ENCODE measurements around the gene ABCG8. TPM values are rescaled to one million over a fixed set of nuclear protein-coding genes. Genes with fewer than 3 reads are reported as not detected.

The ABCG8 gene
- not detected for total RNA-seq
- long read RNA-seq, donor 1, result 0 reads
- long read RNA-seq, donor 2, result 0 reads

DNA sequence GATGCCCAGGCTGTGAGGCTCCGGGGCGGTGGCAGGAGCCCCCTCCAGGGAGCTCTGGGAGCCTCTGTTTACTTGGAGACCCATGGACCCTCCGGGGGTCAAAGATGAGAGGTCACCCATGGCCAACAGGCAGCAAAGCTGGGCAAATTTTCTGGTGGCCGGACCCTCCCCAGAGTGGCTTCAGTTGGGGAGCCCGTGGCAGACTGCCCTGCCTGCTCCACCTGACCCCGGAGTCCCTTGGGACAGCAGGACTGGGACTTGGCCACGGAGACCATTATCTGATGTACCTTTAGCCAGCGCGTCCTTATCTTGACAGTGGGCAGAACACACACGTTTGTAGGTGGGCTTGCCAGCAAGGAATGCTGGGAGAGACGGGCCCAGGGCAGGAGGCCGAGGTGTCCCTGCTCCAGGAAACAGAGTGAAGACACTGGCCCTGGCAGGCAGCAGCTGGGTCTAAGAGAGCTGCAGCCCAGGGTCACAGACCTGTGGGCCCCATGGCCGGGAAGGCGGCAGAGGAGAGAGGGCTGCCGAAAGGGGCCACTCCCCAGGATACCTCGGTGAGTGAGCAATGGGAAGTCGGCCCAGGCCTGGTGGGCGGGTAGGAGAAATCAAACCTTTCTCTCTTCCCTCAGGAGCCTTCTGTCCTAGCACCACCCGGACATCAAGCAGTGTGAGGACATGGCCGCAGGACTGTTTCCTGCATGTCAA, at the start of gene ABCG8, which contains the start of gene ABCG5:
Gene ABCG8, plus strand, starts transcription at position 412 of the 708 bp plus-strand sequence. Its CDS starts 83 bp downstream, at position 495.
Gene ABCG5, minus strand, starts transcription at position 280 of the 708 bp plus-strand sequence. Its CDS starts 160 bp downstream, at position 120.
- intact Hi-C loops (cut with DNase I), result loop anchor here in 1 of 2 donors (10.0 kb wide), 1 partner anchor 846 kb away; no protein-coding TSS in a partner anchor
- DNase-seq (ENCODE audit: low spot score), result no peak

DNA sequence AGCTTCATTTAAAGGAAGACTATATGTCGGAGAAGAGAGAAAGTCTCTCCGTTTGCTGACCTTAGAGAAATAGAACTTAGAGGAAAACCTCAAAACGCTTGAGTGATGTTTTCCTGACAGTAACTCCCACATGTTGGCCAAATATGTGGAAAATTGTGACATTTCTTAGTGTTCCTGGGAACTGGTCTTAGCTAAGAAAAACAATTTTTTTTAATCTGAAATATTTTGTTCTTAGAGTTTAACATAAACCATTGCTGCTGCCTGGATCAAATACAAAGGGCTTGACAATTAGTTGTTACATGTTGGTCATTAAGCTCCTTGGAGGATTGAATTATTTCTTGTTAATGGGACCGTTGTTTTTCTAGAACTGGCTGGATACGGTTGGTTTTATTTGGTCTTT, 48.6 kb upstream of the ABCG8 start:
- intact Hi-C loops (cut with DNase I), result no loop called here
- DNase-seq (ENCODE audit: low spot score), result no peak

DNA sequence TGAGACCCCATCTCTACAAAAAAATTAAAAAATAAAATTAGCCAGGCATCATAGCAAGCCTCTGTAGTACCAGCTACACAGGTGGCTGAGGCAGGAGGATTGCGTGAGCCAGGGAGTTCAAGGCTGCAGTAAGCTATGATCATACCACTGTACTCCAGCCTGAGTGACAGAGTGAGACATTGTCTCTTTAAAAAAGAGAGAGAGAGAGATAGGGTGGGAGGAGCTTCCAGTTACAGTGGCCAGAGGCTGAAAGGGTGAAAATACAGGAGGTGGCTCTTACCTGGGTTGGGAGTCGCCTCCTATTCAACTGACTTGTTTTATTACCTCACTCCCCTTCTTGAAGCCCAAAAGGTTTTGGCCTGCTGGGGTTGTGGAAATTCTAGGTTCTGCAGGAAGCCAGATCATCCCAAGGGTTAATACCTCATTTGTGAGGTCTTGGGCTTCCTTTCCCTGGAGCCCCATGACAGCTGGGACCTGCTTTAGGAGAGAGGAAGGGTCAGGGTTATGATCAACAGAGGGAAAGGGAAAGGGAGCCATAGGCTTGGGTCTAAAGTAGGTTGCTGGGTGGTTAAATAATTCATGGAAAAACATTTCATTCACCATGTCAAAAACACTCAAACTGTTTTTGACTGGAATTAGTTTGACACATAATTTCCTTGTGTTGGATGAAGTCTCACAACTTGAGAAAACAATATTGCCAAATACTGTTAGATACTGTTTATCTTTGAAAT, 47.6 kb upstream of the ABCG8 start:
- intact Hi-C loops (cut with DNase I), result no loop called here
- no peak for DNase-seq (ENCODE audit: low spot score)

DNA sequence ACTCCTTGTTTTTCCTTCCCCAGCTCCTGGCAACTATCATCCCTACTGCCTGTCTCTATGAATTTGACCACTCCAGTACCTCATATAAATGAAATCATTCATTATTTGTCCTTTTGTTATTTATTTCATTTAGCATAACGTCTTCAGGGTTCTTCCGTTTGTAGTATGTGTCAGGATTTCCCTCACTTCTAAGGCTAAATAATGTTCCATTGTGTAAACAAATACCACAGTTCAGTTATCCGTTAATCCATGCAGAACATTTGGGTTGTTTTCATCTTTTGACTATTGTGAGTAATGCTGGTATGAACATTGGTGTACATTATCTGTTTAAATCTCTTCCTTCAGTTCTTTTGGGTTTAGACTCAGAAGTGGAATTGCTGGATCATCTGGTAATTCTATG, 46.1 kb upstream of the ABCG8 start:
- no peak for DNase-seq (ENCODE audit: low spot score)
- intact Hi-C loops (cut with DNase I), result no loop called here

DNA sequence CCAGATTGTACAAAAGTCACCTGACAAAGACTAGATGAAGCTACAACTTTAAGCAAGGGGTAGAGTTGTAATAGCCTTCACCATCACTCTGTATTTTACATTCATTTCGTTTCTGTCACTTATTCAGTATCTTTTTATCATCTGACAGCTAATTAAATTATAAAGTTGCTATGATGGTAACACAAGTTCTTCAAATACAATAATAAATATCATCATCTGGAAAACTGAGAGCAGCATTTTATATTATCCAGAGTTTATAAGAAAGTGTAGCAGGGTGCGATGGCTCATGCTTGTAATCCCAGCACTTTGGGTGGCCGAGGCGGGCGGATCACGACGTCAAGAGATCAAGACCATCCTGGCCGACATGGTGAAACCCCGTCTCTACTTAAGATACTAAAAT, 43.8 kb upstream of the ABCG8 start:
- intact Hi-C loops (cut with DNase I), result no loop called here
- DNase-seq (ENCODE audit: low spot score), result no peak

DNA sequence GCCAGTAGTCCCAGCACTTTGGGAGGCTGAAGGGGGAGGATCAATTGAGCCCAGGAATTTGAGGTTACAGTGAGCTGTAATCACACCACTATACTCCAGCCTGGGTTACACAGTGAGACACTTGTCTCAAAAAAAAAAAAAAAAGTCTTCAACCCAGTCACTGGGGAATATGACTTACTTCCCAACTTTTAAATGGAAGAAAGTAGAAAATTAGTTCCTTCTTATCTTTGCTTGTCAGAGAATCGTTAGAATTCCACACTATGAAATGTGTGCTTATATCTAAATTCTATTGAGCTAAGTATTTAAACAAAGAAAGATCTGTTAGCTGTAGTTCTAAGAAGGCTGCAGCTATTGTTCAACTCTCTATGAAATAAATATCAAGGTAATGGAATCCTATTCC, 42.6 kb upstream of the ABCG8 start:
- intact Hi-C loops (cut with DNase I), result no loop called here
- no peak for DNase-seq (ENCODE audit: low spot score)

DNA sequence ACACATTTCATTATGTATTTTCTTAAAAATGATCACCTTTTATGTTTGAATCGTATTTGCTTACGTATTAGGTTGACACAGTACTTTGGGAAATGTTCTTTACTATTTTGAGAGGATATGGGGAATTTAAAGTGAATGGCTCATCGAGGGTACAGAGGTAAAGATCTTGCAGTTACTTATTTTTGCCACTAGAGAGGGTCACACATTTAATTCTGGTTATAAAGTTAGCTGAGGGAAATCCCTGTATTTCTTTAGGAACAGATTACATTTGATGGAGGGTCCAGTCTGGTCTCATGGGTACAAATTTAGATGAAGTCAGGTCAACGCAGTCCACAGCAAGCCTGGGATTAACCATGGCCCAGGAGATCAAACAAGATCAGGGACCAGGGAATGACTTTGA, 40.5 kb upstream of the ABCG8 start:
- intact Hi-C loops (cut with DNase I), result no loop called here
- DNase-seq (ENCODE audit: low spot score), result no peak

DNA sequence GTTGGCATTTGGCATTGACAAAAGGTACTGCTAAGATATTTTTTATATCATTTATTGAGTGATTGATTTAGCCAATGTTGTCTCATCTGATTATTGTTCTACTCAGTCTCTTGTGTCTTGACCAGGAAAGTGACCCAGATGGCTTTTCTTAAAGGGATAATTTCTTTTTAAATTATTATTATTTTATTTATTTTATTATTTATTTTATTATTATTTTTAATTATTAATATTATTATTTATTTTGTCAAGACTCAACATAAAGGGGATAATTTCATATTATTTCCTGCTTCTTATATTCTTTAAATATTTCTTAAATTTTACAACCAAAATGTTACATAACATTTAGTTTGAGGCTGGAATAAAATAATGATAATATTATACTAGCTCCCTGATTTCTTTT, 37.9 kb upstream of the ABCG8 start:
- no peak for DNase-seq (ENCODE audit: low spot score)
- intact Hi-C loops (cut with DNase I), result no loop called here

DNA sequence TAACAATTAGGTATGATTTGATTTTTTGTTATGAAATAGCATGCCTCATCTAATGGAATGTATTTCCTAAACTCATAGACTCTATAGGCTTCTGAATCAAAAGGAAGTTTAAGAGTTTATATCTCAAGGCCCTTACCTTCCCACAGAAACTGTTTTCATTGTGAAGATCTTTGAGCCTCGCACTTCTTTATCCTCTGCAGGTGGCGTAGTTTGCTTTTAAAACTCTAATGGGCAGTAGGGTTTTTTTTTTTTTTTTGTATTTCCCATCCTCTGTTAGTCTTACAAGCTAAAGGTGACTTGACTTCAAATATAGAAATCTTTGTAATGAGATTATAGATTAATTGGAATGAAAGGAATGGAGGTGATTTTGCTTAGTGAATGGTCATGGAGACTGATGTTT, 36.6 kb upstream of the ABCG8 start:
- intact Hi-C loops (cut with DNase I), result no loop called here
- DNase-seq (ENCODE audit: low spot score), result no peak

DNA sequence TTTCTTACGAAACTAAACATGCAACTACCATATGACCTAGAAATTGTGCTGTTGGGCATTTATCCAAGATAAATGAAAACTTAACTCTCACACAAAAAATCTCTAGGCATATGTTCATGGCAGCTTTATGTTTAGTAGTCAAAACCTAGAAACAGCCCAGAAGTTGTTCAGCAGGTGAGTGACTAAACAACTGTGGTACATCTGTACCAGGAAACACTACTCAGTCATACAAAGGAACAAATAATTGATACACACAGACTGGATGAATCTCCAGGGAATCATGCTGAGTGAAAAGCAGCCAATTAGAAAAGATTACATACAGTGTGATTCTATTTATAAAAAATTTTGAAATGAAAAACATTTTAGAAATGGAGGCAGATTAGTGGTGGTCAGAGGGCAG, 35.7 kb upstream of the ABCG8 start:
- no peak for DNase-seq (ENCODE audit: low spot score)
- intact Hi-C loops (cut with DNase I), result no loop called here

DNA sequence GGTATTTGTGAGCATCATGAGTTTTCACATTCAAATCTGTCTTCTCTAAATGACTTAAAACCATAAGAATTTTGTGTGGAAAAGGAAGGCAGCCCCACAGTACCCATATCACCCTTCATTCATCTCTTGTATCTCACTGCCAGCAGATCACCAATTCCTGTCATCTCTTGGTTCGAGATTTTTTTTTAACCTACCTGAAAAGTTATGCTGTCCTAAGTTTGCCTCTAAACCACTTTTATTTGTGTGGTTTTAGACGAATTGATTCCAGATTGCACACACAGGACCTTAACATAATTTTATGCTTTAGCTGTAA, 32.1 kb upstream of the ABCG8 start:
- intact Hi-C loops (cut with DNase I), result no loop called here
- no peak for DNase-seq (ENCODE audit: low spot score)

DNA sequence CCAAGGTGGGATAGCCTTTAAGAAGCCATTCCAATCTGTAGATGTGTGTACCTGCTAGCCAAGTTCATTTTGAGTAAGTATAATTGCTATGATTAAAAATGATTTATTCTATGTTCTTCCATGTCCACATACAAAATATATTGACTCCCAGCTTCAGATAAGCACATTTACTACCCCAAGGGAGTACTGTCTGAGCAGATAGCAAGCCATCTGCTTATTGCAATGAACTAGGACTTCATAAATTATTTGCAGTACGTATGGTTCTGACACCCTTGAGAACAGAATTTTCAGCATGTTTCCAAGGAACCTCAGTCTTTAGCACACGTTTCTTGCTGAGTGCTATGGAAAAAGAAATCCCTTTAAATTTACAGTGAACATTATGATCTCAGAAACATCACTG, 28.3 kb upstream of the ABCG8 start:
- intact Hi-C loops (cut with DNase I), result no loop called here
- no peak for DNase-seq (ENCODE audit: low spot score)

DNA sequence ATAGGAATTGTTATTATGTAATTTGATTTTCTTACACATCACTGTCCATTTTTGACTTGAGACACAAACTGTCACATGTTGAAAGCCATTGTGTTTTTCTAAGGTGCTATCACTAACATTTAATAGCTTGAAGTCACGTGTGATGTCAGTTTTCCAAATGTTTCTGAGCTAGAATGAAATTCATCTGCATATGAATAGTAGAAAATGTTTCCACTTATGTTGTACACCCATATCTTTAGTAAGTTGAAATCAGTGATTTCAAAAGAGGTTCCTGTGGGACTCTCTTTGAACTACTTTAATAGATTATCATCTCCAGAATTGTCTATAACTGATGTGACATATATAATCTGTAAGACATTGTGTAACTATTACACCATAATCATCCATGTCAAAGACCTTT, 27.9 kb upstream of the ABCG8 start:
- no peak for DNase-seq (ENCODE audit: low spot score)

DNA sequence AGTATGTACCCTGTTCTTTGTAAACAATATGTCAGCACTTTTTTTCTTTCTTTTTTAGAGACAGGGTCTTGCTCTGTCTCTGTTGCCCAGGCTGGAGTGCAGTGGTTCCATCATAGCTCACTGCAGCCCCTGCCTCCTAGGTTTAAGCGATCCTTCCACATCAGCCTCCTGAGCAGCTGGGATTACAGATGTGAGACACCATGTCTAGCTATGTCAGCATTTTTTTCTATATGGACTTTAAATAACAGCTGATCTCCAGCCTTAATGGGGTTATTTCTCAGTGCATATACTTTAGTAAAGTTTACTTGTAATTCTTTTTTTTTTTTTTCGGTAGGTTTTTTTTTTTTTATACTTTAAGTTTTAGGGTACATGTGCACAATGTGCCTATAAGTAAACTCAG, 26.8 kb upstream of the ABCG8 start:
- intact Hi-C loops (cut with DNase I), result no loop called here
- no peak for DNase-seq (ENCODE audit: low spot score)

More for the DNA sequence above, 27.9 kb upstream of the ABCG8 start:
- intact Hi-C loops (cut with DNase I), result no loop called here

DNA sequence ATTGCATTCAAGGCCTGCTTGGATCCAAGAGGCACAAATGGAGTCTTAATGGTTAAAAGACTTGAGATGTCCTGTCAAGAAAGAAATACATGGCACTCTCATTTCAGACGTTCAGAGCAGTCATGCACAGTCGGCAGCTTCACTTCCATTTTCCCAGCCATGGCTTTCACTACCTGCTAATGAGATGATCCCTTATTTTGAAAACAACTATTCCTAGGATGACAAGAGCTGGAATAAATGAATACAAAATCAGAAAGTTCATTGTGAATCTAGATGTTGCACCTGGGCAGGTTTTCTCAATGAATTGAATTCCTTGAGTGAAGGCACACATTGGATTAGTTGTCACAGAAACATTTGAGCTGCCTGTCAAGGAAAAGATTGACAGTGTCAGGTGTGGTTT, 25.8 kb upstream of the ABCG8 start:
- DNase-seq (ENCODE audit: low spot score), result no peak
- intact Hi-C loops (cut with DNase I), result no loop called here

DNA sequence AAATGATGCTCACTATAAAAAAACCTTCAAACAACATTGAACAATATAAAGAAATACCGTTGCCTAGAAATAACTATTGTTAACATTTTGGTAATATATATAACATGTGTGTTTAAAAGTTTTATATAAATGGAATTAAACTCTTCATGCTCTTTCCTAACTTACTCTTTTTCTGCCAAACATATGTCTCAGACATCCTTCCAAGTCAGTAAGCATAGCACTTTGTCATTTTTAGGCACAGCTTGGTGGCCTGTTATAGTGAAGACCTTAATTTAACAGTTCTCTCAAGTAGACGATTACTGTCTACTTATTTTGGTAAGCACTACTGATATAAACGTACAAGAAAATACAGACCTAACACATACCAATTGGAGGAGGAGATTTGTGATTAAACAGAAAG, 24.1 kb upstream of the ABCG8 start:
- intact Hi-C loops (cut with DNase I), result no loop called here

DNA sequence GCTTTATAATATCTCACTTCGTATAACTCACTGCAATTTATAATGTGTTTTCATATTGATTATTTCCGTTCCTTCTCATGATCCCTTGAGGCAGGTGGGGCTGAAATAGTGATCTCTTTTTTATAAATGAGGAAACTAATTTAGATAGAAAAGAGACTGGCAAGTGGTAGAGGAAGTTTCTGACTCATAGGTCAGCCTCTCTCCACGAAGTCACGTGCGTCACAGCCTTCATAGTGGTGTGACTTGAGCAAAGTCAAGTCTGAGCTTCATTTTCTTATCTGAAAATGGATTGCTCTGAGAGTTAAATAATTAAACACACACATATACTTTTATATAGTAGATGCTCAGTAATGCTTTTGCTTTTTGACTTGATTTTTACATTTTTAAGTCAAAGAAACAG, 20.0 kb upstream of the ABCG8 start:
- peak; percentile 86 for DNase-seq (ENCODE audit: low spot score)
- intact Hi-C loops (cut with DNase I), result no loop called here

More for the DNA sequence above, 24.1 kb upstream of the ABCG8 start:
- DNase-seq (ENCODE audit: low spot score), result no peak

DNA sequence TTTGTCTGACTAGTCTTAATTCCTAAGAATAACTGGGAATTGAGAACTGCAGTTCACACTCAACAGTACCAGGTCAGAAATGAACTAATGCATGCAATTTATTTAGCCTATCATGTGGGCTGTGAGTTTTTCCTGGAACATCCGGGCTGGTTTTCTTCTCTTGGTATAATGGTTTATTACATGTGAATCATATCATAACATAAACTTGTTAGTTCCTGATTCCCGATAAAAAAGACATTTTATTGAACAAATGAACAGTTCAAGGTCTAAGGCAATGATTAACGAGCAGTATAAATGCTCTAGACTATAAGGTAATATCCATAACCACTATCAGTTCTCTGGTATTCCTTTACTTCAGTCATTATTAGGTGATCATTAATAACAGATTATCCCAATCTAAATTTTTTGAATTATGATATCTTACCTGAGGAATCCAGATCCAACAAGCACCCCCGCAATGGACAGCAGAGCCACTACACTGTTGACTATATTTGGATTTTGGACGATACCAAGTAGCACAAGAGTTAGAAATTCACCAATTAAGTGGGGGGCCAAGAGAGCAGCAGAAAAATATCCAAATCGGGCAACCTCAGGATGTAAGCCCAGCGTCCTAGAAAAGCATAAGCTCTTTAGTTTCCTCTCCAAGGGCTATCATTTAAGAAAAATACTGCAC, 19.1 kb upstream of the ABCG8 start:
- DNase-seq (ENCODE audit: low spot score), result no peak
- intact Hi-C loops (cut with DNase I), result no loop called here

DNA sequence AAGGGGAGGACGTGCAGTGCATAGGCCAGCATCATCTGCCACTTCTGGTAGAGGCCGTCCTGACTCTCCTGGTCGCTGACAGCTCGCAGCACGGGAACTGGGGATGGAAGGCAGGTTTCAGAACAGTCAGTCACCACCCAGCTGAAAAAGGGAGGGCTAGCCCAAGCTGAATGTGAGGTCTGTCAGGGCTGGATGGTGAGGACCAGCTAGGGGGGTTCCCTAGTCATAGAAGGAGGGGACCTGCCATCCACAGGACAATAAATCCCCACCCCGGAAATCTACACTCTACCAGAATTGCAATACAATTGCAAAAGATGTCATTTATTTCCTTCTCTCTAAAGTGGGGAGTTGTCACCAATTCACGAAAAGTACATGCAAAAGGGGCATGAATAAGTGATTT, 15.9 kb upstream of the ABCG8 start:
- intact Hi-C loops (cut with DNase I), result no loop called here
- DNase-seq (ENCODE audit: low spot score), result no peak

DNA sequence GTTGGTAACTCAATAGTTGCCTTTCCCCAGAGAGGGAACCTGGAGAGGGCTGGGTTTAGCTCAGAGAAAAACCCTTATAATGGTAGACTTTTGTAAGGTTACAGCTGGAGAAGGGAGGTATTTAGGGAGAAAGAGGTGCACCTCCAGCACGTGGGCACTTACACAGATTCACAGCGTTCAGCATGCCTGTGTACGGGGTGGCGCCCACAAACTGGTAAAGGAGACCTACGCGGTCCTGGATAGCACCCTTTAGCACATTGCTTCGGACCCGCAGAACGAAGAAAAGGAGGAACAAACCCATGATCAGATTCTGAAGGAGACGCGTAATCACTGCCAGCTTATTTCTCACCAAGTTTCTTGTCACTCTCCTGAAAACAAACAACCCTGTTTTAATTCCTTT, 15.0 kb upstream of the ABCG8 start:
- no peak for DNase-seq (ENCODE audit: low spot score)
- intact Hi-C loops (cut with DNase I), result no loop called here

DNA sequence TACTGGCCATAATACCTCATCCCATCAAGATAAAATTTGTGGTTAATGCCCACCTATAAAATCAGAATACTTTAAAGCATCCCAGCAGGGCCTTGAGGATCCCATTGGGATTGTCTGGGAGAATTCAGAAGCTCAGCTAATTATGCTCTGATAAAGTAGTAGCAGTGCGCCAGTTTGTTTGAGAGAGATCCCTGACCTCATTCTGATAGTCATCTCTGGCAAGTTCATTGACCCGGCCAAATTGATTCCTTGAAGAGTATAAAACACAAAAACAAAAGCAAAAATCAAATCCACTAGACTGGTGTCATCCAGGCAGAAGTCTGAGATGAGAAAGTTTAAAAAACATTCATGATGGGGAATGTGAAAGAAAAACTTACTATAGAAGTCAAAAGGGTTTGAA, 14.3 kb upstream of the ABCG8 start:
- no peak for DNase-seq (ENCODE audit: low spot score)
- intact Hi-C loops (cut with DNase I), result no loop called here

All from posterior vena cava (tissue), 2 donors.